UCSD-AML1 (cell line): ENCODE measurements around the gene CAPZB.

Experiments
- DNase-seq: peaks from one replicate; lab custom pipeline; 2025; ENCODE audit not compliant: unreplicated experiment; lab: John Stamatoyannopoulos, UW

Gene CAPZB

DNA sequence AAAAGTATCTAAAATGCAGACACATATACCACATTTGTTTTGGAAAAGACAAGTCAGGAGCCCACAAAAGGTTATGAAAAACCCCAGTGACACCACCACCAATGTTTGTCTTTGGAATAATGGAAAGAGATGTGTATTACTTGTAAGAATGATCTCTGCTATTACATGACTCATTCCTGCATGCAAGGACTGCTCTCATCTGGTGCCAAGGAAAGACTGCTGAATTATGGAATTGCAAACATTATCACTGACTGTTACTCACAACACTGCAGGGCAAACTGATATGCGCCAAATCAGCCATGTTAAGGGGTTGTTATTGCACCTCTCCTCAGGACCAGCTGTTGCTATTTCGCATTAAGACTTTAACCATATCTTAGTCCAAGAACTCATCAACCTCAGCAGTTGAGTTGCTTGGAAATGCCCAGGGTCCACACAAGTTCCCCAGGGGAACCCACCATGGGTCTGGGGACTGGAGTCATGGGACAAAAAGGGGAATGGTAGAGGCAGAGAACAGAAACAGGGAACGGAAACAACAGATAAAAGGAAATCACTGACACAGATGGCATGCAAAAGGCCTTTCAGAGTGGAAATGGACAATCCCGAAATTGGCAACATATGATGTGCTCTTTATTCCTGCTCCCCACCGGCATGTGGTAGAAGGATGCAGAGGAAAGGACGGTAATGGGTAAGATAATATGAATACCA is 34.4 kb downstream of the CAPZB start:
- DNase-seq = no peak

DNA sequence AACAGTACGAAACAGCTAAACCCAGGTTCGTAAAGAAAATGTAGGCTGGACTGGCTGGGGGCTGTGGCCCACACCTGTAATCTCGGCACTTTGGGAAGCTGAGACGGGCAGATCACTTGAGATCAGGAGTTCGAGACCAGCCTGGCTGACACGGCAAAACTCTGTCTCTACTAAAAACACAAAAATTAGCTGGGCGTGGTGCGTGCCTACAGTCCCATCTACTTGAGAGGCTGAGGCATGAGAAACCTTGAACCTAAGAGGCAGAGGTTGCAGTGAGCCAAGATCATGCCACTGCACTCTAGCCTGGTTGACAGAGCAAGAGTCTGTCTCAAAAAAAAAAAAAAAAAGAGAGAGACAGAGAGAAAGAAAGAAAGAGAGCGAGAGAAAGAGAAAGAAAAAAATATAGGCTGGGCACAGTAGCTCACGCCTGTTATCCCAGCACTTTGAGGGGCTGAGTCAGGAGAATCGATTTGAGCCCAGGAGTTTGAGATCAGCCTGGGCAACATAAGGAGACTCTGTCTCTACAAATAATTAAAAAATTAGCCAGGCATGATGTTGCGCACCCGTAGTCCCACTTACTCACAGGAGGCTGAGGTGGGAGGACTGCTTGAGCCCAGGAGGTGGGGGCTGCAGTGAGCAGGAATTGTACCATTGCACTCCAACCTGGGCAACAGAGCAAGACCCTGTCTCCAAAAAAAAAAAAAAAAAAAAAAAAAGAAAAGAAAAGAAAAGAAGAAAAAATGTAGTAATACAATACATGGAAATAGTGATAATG is 35.7 kb downstream of the CAPZB start:
- no peak for DNase-seq

DNA sequence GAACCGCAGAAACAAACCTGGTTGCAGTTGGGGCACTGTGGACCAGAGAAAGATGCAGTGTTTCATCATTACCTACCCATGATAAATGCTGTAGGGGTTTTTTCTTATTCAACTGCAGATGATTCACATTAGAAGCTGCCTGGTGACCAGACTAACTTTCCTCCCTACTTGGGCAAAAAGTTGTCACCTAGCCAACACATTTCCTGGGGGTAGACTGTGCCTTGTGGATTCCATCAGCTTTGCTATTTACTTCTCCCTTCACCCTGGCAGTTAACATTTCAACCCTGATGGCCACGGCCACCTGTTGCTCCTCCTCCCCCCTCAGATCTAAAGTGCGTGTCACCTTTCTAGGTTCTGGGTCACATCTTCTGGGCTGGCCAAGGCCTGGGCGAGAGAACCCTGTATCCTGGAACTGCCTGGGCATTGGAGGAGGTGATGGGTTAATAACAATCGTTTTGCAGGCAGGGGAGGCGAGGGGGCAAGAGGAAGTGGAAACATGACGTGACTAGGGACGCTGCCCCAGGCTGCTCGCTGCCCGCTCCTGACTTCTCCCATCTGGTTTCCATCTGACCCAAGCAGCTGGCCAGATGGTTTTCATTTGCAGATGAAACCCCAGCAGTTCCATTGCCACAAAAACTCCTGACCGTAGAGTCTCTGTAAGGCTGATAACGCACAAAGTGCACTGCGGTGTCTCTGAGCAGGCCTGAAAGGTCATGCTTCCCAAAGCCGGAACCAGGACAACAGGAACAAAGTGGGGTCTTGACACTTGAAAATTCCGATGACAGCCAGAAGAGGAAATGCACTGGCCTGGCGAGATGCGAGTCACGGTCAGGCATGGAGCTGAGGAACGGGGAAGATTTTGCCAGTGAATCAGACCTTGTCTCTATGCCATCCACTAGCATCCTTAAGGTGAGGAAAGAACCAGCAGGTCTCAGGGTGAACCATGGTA is 36.6 kb downstream of the CAPZB start:
- no peak for DNase-seq

DNA sequence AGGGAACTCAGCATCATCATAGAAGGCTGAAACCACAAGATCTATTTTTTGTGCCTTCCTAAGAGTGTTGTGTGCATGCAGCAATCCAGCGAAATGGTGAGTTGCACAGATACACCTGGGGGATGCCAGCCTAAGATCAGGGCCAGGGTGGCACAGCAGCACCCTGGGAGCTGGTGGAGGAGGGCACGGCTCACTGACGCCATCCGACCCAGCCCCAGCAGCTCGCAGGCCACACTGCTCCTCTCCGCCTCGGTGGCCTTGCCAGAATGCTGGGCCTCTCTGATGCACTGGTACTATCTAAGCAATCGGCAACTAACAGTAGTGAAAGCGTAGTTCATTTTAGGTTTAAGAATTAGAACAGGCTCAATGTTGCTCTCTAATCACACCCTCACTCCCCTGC is 37.8 kb downstream of the CAPZB start:
- DNase-seq = no peak

DNA sequence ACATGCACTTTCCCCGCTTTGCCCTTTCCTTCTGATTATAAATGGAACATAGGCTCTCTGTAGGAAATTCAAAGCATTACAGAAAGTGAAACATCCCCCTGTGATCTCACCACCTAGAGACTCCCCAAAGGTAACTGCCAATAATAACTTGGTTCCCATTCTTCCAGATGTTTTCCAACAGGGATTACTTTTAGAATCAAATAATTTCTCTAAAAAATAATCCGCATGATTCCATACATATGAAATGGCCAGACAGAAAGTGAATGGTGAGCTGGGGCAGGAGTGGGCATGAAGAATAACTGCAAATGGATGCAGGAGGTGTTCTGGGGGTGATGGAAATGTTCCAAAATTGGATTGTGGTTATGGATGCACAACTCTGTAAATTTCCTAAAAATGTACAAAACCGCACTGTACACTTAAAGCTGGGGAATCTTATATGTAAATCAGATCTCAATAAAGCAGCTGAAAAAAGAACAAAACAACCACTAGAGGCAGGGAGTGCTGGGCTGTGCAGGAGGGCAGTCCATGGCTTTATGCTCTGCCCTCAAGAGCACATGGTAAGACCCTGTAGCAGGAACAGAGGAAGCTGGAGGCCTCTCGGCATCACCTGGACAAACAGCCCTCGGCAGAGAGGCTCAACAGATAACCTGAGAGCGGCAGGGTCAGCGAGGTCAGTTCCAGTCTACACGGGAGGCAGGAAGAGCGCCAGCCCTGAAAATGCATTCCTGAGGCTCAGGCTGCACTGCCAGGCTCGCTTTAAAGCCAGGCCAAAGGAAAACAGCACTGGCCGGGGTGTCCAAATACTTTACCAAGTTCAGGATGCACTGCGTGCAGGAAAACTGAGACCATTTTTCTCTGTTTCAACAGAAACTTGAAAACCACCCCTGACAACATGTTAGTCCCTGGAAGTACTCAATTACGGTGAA is 39.7 kb downstream of the CAPZB start:
- DNase-seq = no peak

DNA sequence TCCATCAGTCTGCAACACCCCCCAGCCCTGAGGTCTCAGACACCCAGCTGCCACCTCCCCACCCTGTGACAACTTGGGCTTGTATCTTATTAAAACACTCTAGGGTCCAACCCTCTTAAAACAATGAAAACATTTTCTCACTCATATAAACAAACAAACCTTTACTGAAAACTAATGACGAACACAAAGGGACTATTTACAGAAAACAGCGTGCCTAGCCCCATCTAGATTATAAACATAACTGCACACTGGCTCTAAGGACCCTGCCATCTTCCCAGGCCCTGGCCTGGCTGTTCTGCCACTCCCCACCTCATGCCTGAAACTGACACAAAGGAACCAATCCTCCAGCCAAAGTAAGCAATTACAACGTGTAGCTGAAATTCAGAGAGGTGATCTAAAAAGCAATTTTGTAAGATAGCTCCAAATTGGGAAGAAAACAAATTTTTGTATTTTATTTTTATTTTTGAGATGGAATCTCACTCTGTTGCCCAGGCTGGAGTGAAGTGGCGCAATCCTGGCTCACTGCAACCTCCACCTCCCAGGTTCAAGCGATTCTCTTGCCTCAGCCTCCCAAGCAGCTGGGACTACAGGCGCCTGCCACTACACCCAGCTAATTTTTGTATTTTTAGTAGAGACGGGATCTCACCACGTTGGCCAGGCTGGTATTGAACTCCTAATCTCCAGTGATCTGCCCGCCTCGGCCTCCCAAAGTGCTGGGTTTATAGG is 40.9 kb downstream of the CAPZB start:
- no peak for DNase-seq

DNA sequence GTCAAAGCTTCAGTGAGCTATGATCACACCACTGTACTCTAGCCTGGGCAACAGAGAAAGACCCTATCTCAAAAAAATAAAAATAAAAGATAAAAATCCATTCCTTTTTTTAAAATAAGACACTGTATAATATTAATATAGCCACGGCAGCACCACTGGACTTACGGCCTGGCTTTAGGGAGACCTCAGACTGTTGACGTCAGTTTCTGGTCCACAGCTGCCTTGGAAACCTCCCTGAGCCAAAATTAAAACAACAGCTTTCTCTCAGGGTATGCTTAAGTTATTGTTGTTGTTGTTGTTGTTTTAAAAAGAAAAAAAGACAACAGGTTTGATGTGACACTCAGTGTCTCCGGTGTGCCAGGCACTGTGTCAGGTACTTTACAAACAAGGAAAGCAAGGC is 42.0 kb downstream of the CAPZB start:
- DNase-seq = no peak

DNA sequence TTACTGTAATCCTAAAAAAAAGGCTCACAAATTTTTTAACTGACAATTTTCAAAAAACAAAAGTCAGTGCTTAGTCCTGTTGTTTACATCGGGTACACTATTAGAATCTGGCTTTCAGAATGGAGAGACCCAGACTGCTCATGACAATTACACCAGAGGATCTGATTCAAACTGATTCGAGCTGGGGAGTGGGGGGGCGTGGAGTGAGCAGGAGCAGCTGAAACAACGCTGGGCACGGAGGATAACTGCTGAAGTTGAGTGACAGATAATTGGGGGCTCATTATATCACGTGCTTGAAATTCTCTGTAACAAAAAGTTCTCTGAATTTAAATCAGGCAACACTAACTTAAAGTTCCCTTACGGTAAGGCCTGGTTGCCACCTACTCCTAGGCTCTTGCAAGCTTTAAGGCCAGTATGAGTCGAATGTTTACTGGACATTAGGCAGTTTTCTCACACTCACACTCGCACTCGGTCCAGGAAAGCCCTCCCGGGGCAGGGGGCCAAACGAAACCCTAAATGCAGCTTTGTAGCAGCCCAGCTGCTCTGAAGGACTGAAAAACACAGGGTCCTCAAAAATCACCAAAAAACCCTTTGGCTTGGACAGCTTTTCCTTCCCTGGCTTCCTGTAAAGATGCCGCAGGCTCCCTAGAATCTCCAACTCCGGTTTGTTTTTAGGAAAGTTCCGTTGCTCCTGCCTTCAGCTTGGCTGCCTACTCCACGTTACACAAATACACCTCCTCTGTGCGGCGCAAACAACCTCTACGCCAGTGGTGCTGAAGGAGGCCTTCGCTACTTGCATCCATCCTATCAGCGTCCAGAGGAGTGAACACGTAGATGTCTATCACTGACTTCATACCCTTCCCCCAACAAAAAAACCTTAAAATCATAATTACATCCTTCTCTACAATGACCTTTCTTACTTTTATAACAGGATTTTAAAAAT is 42.9 kb downstream of the CAPZB start:
- no peak for DNase-seq

DNA sequence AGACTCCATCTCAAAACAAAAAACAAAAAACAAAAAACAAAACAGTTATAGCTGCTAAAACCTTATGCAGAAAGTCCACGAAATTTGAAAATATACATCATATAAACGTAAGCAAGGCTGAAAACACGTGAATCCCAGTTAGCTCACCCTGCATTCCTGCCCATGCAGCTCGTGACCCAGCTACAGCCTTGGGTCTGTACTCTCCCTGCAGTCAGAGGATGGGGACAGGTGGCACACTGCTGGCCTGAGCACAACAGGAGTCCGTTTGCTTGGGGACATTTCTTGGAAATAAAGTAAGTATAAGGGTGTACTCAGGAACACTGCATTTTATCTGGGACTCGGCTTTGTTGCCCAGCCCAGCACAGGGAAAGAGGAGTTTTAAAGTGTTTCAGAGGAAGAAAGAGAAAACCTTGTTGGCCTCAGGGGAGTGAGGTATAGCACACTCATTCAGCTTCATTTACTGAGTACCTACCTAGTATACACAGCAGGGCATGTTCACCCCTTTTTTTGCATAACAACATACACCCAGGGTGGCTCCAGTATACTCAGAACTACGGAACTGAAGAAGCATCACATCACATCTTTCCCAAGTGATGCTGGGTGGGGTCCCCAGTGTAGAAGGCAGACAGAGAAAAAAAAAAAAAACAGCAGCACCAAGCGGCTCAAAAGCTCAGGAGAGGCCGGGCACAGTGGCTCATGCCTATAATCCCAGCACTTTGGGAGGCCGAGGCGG is 44.1 kb downstream of the CAPZB start:
- DNase-seq = no peak

DNA sequence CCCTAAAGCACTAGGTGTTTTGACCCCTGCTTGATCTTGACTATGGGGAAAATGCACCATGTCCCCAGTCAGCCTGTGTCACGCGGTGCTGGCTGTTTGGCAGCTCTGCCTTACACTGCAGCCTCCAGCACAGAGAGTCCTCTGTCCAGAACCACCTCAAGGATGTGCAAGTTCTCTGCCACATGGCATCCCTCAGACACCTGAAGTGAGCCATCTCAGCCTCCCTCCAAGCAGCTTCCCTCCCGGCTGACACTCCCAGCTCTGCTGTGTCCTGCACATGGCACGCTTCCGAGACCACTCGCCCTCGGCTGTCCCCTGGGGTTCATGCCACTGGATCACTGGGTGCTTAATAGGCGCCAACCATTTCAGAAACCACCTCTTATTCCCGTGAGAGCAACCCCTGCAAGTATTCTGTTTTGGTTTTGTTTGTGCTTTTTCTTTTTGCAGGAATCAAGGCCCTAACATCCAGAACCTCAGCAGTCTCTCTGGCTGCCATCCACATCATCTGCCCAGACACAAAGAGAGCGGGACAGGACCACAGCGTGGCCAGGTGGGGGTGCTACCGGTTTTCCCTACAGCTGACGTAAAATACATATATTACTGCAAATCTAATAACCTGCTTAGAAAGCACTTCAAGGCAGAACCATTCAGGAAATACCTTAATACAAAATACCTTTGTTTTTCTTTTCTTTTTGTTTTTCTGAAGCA is 45.7 kb downstream of the CAPZB start:
- DNase-seq = peak; percentile 27

DNA sequence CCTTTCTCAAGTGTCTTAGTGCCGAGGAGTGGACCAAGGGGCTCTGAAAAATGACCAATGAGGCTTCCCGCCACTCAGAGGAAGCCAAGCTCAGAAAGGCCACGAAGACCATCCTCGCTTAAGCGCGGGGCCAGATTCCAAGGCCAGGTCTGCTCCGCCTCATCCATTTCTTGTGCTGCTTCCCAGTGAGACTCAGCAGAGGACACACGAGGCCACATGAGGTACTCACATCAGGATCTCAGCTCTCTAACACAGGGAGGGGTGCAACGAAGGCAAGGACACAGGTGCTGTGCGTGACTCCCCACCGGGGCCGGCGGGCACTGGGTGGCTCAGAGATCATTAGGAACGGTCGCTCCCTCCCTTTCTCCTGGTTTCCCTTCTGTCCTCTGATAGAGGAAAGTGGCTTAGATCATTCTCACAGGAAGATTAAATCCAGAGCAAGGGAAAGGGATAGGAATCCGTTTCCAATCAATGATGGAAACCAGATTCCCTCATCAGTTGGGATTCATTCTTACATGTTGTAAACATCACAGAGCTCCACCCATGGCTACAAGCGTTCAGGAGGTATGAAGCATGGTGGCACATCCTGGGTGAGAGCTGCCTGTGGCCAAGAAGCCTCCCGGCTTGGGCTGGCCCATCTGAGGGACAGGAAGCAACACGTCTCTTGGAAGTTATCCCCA is 46.7 kb downstream of the CAPZB start:
- no peak for DNase-seq

DNA sequence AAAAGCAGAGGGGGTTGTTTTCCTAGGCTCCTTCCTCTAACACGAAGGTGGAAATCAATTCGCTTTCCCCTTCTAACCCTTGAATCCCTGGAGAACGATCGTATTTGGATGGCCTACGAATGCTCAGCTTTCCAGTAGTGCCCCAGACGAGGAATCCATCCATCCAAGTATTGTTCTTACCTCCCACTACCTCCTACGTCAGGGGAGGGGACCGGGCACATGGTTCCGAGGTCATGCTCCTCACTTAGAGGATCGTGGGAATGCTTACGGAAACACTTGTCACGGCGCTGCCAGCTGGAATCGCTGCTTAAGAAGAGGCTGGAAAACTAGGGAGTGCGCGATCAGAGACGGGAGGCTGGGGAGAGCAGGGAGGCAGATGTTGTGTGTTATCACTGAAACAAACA is 47.4 kb downstream of the CAPZB start:
- DNase-seq = no peak

DNA sequence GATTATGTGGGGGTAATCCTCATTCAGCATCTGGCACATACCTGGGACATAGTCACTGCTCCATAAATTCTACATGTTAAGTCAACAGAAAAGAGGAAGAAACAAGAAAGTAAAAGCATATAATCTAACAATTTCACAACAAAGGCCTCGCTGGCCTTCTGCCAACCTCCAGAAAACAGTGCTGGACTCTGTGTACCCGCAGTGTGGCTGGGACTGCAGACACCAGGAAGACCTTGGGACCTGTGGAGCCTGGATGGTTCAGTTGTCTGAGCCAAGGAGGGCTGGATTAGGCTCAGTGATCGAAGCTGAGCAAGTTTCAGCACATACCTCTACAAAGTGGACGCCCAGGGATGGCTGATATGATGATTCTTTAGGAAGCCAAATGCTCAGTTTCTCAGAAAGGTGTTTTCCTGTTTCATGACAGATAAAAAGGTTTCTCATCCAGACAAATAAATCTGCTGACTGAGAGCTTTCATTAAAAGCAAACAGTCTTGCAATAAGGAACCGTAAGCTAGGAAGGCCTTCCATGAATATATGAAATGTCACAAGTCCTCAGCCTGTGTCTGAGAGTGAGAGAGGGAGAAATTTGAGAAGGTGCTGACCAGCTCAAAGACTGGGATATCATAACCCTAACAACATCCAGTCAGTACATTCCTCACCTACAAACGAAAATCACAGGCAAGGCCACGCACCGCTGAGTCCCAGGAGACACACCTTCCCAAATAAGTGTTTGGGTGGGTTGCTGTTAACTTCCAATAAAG is 48.4 kb downstream of the CAPZB start:
- DNase-seq = no peak

DNA sequence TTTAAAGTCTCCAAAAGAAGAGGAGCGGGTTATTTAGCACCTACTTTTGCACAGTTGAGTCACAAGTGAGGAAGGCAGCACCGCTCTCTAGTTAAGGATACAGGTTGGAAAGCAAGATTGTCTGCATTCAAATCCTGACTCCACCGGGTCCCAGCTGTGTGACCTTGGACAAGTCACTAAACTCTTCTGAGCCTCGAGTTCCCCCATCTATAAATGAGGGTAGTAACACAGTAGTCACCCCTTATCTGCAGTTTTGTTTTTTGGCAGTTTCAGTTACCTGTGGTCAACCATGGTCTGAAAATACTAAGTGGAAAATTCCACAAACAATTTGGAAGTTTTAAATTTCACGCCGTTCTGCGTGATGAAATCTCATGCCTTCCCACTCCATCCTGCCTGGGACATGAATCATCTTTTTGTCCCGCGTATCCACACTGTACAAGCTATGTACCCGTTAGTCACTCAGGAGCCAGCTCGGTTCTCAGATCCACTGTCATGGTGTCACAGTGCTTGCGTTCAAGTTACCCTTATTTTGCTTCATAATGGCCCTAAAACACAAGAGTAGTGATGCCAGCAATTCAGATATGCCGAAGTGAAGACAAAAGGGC is 49.4 kb downstream of the CAPZB start:
- DNase-seq = no peak

DNA sequence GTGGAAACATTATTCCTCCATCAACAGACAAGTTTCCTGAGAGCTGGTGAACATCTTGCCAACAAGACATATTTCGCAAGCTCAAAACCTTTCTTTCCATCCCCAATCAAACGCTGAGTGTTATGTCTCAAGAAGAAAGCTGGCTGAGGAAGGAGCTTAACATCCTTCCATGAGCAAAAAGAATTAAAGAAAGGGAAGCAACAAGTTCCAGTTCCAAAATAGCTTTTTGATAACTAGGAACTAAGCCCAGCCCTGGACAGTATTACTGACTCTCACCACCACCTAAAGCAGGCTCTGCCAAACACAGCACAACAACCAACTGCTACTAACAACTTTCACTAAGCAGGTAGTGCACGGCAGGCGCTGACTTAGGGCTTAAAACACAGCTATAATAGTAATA is 50.2 kb downstream of the CAPZB start:
- no peak for DNase-seq

DNA sequence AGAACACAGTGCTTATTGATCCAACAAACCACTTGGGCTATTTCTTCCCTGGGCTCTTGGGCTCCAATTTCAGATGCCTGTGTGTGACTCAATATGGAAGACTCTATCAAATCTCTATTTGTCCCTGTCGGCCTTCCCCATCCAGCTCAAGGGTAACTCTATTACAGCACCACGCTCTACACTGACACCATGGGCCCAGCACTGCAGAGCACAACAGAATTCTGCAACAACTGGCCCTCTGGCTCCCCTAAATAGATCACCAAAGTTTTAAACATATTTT is 51.7 kb downstream of the CAPZB start:
- DNase-seq = no peak
